GM23338 (cell line): ENCODE results near the gene SON. TPM values are rescaled to one million over a fixed set of nuclear protein-coding genes. Genes with fewer than 3 reads are reported as not detected.

ENCODE experiments used
- ATAC-seq: fragments of 200-7000 bp; cut with Tn5 transposase; 3 replicates; pipeline ENCODE4 v1.9.1; 2020
- DNase-seq: peaks from one replicate; pipeline ENCODE4 v3.0.0-alpha.2; 2015; ENCODE audit warnings: low spot score
- H2AFZ ChIP-seq: fragments of 200-600 bp; sonication (generic); 2 replicates; pipeline ENCODE4 v1.8.0; 2016; ENCODE audit warnings: antibody characterized with exemption, mild to moderate bottlenecking, moderate library complexity
- H3F3A ChIP-seq: fragments of 200-600 bp; sonication (generic); replicated peaks from 2 replicates; pipeline ENCODE4 v1.8.0; 2017; ENCODE audit warnings: antibody characterized with exemption, mixed run types, low read depth
- H3K27ac ChIP-seq: fragments of 200-600 bp; sonication (generic); 2 replicates; pipeline ENCODE4 v1.6.1; 2016; ENCODE audit warnings: low read depth
- H3K27me3 ChIP-seq: fragments of 200-600 bp; sonication (generic); 2 replicates; pipeline ENCODE4 v1.8.0; 2016; ENCODE audit warnings: mild to moderate bottlenecking, mixed run types, moderate library complexity; ENCODE audit not compliant: insufficient read depth
- H3K36me3 ChIP-seq: fragments of 200-600 bp; sonication (generic); 2 replicates; pipeline ENCODE4 v1.8.0; 2016; ENCODE audit warnings: mild to moderate bottlenecking; ENCODE audit not compliant: insufficient read depth
- H3K4me1 ChIP-seq: fragments of 200-600 bp; sonication (generic); 2 replicates; pipeline ENCODE4 v1.8.0; 2016; ENCODE audit warnings: mild to moderate bottlenecking, moderate library complexity; ENCODE audit not compliant: insufficient read depth
- H3K4me2 ChIP-seq: fragments of 200-600 bp; sonication (generic); 2 replicates; pipeline ENCODE4 v1.7.1; 2017; ENCODE audit warnings: mixed run types
- H3K4me3 ChIP-seq: fragments of 200-600 bp; sonication (generic); 2 replicates; pipeline ENCODE4 v1.6.1; 2016; ENCODE audit warnings: mixed run types
- H3K79me2 ChIP-seq: fragments of 200-600 bp; sonication (generic); replicated peaks from 2 replicates; pipeline ENCODE4 v1.8.0; 2017; ENCODE audit warnings: mild to moderate bottlenecking; ENCODE audit not compliant: insufficient read depth
- H3K9me2 ChIP-seq: fragments of 200-600 bp; sonication (generic); 2 replicates; pipeline ENCODE4 v1.8.0; 2017; ENCODE audit not compliant: insufficient read depth
- H4K20me1 ChIP-seq: fragments of 200-600 bp; sonication (generic); replicated peaks from 2 replicates; pipeline ENCODE4 v1.8.0; 2017; ENCODE audit warnings: mild to moderate bottlenecking; ENCODE audit not compliant: insufficient read depth
- H3K27ac Mint-ChIP-seq: 2 replicates; pipeline ENCODE4 v1.8.0; 2020; ENCODE audit warnings: inconsistent platforms, mild to moderate bottlenecking, moderate library complexity, mixed read lengths
- H3K27me3 Mint-ChIP-seq: 3 replicates; pipeline ENCODE4 v1.8.0; 2022; ENCODE audit warnings: low read depth, mild to moderate bottlenecking, moderate library complexity, mixed read lengths, inconsistent platforms; ENCODE audit not compliant: insufficient read depth, poor library complexity
- H3K36me3 Mint-ChIP-seq: 3 replicates; pipeline ENCODE4 v1.8.0; 2021; ENCODE audit warnings: low read depth, mild to moderate bottlenecking, inconsistent platforms, moderate library complexity, mixed read lengths
- H3K4me1 Mint-ChIP-seq: 3 replicates; pipeline ENCODE4 v1.8.0; 2020; ENCODE audit warnings: mild to moderate bottlenecking, inconsistent platforms, mixed read lengths
- H3K4me3 Mint-ChIP-seq: 3 replicates; pipeline ENCODE4 v1.8.0; 2021; ENCODE audit warnings: moderate library complexity, mild to moderate bottlenecking, inconsistent platforms, mixed read lengths
- H3K9me3 Mint-ChIP-seq: 3 replicates; pipeline ENCODE4 v1.8.0; 2020; ENCODE audit warnings: moderate library complexity, mild to moderate bottlenecking, inconsistent platforms, mixed read lengths
- CREB1 ChIP-seq: fragments of 250-450 bp; sonication (Bioruptor Pico); IDR thresholded peaks from 2 replicates; pipeline ENCODE4 v1.5.0; 2020; ENCODE audit warnings: low read depth, mild to moderate bottlenecking, moderate library complexity
- EZH2 ChIP-seq: fragments of 200-600 bp; sonication (generic); IDR thresholded peaks from one replicate; pipeline ENCODE4 v1.8.0; 2017; ENCODE audit warnings: antibody characterized with exemption, mild to moderate bottlenecking, low read depth; ENCODE audit not compliant: unreplicated experiment
- JUNB ChIP-seq: IDR thresholded peaks from one replicate; pipeline ENCODE4 v1.6.1; 2016; ENCODE audit warnings: antibody characterized with exemption; ENCODE audit not compliant: unreplicated experiment
- POLR2AphosphoS5 ChIP-seq: IDR thresholded peaks from 2 replicates; pipeline ENCODE4 v1.6.1; 2016; ENCODE audit warnings: antibody characterized with exemption, low read depth
- STAT1 ChIP-seq: IDR thresholded peaks from one replicate; pipeline ENCODE4 v1.6.1; 2016; ENCODE audit warnings: antibody characterized with exemption; ENCODE audit not compliant: unreplicated experiment
- ZNF331 ChIP-seq: fragments of 250-450 bp; sonication (Bioruptor Pico); IDR thresholded peaks from 2 replicates; pipeline ENCODE4 v1.5.0; 2020; ENCODE audit warnings: low read depth, mild to moderate bottlenecking, moderate library complexity
- polyA plus RNA-seq: library from polyadenylated mRNA; unstranded; fragments of >200 nt; fragmentation: Nextera tagmentation; extraction: Ambion mirVana; gene quantifications from 2 replicates; pipeline ENCODE4 v1.2.1, GENCODE V29; 2016
- total RNA-seq: library from RNA; depleted of rRNA; stranded (reverse); fragments of >200 nt; shearing (Covaris generic); gene quantifications from 2 replicates; pipeline ENCODE4 v1.2.3, GENCODE V29; 2014
- TF ChIP-seq, protein P1 (sequence below), 2 experiments: fragments of 200-600 bp in 1 of 2; sonication (generic) in 1 of 2; conservative IDR thresholded peaks; 2 replicates each; pipeline versions ENCODE4 v1.5.1 to v1.6.1; 2016 to 2017; ENCODE audit warnings: antibody characterized with exemption in 2 of 2, low read depth in 2 of 2, mild to moderate bottlenecking in 2 of 2, moderate library complexity in 1 of 2
- TF ChIP-seq, protein P2 (sequence below): IDR thresholded peaks from 2 replicates; pipeline ENCODE4 v1.6.1; 2016; ENCODE audit warnings: antibody characterized with exemption
- TF ChIP-seq, protein P3 (sequence below): IDR thresholded peaks from one replicate; pipeline ENCODE4 v1.6.1; 2018; ENCODE audit warnings: antibody characterized with exemption; ENCODE audit not compliant: unreplicated experiment

SON gene
- total and polyA plus RNA-seq, 2 experiments from 2014 or later = 361 to 1,421 TPM

GRCh38 chr21:33578959-33579542, 36.2 kb downstream of the SON start:
- no peaks in the 10 kb centered on the region for H3K9me2 ChIP-seq
- H3K36me3 ChIP-seq = peaks cover 7% of the 10 kb centered on the region; the same call in 1 of the 2 replicates
- Mint-ChIP-seq H3K4me3 (no peak overlapping the region), H3K27ac (peak overlapping the region; percentile 83), H3K9me3 (no peaks in the 10 kb centered on the region), H3K36me3 (peaks cover 57% of the 10 kb centered on the region), H3K4me1 (no peaks in the 10 kb centered on the region), H3K27me3 (no peaks in the 10 kb centered on the region)
- H2AFZ ChIP-seq = no peak overlapping the region
- H3K4me1 ChIP-seq = no peaks in the 10 kb centered on the region
- no peak overlapping the region for H3K4me3 ChIP-seq
- ATAC-seq (no peak; the same call in 1 of the 3 replicates), DNase-seq (no peak)
- peaks cover 9% of the 10 kb centered on the region; the same call in 1 of the 2 replicates for H4K20me1 ChIP-seq
- TF ChIP-seq, protein P1, sequence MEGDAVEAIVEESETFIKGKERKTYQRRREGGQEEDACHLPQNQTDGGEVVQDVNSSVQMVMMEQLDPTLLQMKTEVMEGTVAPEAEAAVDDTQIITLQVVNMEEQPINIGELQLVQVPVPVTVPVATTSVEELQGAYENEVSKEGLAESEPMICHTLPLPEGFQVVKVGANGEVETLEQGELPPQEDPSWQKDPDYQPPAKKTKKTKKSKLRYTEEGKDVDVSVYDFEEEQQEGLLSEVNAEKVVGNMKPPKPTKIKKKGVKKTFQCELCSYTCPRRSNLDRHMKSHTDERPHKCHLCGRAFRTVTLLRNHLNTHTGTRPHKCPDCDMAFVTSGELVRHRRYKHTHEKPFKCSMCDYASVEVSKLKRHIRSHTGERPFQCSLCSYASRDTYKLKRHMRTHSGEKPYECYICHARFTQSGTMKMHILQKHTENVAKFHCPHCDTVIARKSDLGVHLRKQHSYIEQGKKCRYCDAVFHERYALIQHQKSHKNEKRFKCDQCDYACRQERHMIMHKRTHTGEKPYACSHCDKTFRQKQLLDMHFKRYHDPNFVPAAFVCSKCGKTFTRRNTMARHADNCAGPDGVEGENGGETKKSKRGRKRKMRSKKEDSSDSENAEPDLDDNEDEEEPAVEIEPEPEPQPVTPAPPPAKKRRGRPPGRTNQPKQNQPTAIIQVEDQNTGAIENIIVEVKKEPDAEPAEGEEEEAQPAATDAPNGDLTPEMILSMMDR (conservative IDR thresholded peaks at IDR 0.05; ENCODE audit: low read depth in 2 of 2) = no peak
- TF ChIP-seq ZNF331 (CRISPR knock-in tag) (no peak), EZH2 (no peak), JUNB (no peak), STAT1 (no peak), CREB1 (CRISPR knock-in tag) (no peak), POLR2AphosphoS5 (no peak)
- TF ChIP-seq, protein P2, sequence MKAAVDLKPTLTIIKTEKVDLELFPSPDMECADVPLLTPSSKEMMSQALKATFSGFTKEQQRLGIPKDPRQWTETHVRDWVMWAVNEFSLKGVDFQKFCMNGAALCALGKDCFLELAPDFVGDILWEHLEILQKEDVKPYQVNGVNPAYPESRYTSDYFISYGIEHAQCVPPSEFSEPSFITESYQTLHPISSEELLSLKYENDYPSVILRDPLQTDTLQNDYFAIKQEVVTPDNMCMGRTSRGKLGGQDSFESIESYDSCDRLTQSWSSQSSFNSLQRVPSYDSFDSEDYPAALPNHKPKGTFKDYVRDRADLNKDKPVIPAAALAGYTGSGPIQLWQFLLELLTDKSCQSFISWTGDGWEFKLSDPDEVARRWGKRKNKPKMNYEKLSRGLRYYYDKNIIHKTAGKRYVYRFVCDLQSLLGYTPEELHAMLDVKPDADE = no peak
- TF ChIP-seq, protein P3, sequence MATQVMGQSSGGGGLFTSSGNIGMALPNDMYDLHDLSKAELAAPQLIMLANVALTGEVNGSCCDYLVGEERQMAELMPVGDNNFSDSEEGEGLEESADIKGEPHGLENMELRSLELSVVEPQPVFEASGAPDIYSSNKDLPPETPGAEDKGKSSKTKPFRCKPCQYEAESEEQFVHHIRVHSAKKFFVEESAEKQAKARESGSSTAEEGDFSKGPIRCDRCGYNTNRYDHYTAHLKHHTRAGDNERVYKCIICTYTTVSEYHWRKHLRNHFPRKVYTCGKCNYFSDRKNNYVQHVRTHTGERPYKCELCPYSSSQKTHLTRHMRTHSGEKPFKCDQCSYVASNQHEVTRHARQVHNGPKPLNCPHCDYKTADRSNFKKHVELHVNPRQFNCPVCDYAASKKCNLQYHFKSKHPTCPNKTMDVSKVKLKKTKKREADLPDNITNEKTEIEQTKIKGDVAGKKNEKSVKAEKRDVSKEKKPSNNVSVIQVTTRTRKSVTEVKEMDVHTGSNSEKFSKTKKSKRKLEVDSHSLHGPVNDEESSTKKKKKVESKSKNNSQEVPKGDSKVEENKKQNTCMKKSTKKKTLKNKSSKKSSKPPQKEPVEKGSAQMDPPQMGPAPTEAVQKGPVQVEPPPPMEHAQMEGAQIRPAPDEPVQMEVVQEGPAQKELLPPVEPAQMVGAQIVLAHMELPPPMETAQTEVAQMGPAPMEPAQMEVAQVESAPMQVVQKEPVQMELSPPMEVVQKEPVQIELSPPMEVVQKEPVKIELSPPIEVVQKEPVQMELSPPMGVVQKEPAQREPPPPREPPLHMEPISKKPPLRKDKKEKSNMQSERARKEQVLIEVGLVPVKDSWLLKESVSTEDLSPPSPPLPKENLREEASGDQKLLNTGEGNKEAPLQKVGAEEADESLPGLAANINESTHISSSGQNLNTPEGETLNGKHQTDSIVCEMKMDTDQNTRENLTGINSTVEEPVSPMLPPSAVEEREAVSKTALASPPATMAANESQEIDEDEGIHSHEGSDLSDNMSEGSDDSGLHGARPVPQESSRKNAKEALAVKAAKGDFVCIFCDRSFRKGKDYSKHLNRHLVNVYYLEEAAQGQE = no peak
- H3K79me2 ChIP-seq = no peaks in the 10 kb centered on the region
- no peak overlapping the region for H3K4me2 ChIP-seq
- H3K27ac ChIP-seq = peak overlapping the region; percentile 72; the same call in 1 of the 2 replicates
- H3F3A ChIP-seq = peaks cover 3% of the 10 kb centered on the region; the same call in 1 of the 2 replicates
- no peaks in the 10 kb centered on the region for H3K27me3 ChIP-seq
